Mucosa of stomach (tissue), 1 donor: Measurements from ENCODE around the gene SLC25A39.
A peak's percentile ranks its signal among the peaks of the same experiment; 100 is the strongest.

Experiments
- H3K27me3 ChIP-seq: one replicate; pipeline ENCODE4 v1.7.0; 2013; ENCODE audit warnings: mild to moderate bottlenecking, low read length; ENCODE audit not compliant: control insufficient read depth, insufficient read depth
- H3K36me3 ChIP-seq: one replicate; pipeline ENCODE4 v1.7.0; 2013; ENCODE audit warnings: low read length; ENCODE audit not compliant: control insufficient read depth, insufficient read depth
- H3K4me1 ChIP-seq: one replicate; pipeline ENCODE4 v1.7.0; 2013; ENCODE audit warnings: mild to moderate bottlenecking, low read length; ENCODE audit not compliant: control insufficient read depth, insufficient read depth
- H3K4me3 ChIP-seq: one replicate; pipeline ENCODE4 v1.7.0; 2013; ENCODE audit warnings: low read length
- H3K9ac ChIP-seq: one replicate; pipeline ENCODE4 v1.7.0; 2013; ENCODE audit warnings: mild to moderate bottlenecking, low read length, moderate library complexity
- H3K9me3 ChIP-seq: one replicate; pipeline ENCODE4 v1.7.0; 2013; ENCODE audit warnings: mild to moderate bottlenecking, low read length, moderate library complexity; ENCODE audit not compliant: control insufficient read depth
- donor health status: Pancreatic carcinoma.

Gene SLC25A39

GRCh38 chr17:44326861-44327444, 2.3 kb upstream of the SLC25A39 start:
- Histone ChIP-seq H3K36me3 (no peaks in the 10 kb centered on the region), H3K4me3 (no peak overlapping the region), H3K4me1 (peaks cover 17% of the 10 kb centered on the region), H3K27me3 (no peaks in the 10 kb centered on the region), H3K9ac (peak overlapping the region; percentile 28), H3K9me3 (no peaks in the 10 kb centered on the region)

GRCh38 chr17:44324092-44324570, 492 bp downstream of the SLC25A39 start:
- Histone ChIP-seq H3K9ac (peak overlapping the region; percentile 74), H3K27me3 (no peaks in the 10 kb centered on the region), H3K9me3 (no peaks in the 10 kb centered on the region), H3K36me3 (peaks cover 8% of the 10 kb centered on the region), H3K4me1 (peaks cover 12% of the 10 kb centered on the region), H3K4me3 (peak overlapping the region; percentile 84)

GRCh38 chr17:44323359-44324091, 1.1 kb downstream of the SLC25A39 start:
- no peaks in the 10 kb centered on the region for H3K27me3 ChIP-seq
- no peaks in the 10 kb centered on the region for H3K9me3 ChIP-seq
- H3K9ac ChIP-seq: peak overlapping the region; percentile 74
- H3K4me3 ChIP-seq: peak overlapping the region; percentile 84
- peaks cover 8% of the 10 kb centered on the region for H3K36me3 ChIP-seq
- peaks cover 12% of the 10 kb centered on the region for H3K4me1 ChIP-seq

GRCh38 chr17:44322236-44322895, 2.3 kb downstream of the SLC25A39 start:
- no peak overlapping the region for H3K9ac ChIP-seq
- peaks cover 8% of the 10 kb centered on the region for H3K36me3 ChIP-seq
- H3K4me3 ChIP-seq: no peak overlapping the region
- no peaks in the 10 kb centered on the region for H3K9me3 ChIP-seq
- H3K4me1 ChIP-seq: peaks cover 12% of the 10 kb centered on the region
- H3K27me3 ChIP-seq: peaks cover 5% of the 10 kb centered on the region

GRCh38 chr17:44321246-44322120, 3.1 kb downstream of the SLC25A39 start:
- H3K9me3 ChIP-seq: no peaks in the 10 kb centered on the region
- peaks cover 14% of the 10 kb centered on the region for H3K27me3 ChIP-seq
- H3K36me3 ChIP-seq: peaks cover 8% of the 10 kb centered on the region
- H3K4me3 ChIP-seq: no peak overlapping the region
- H3K4me1 ChIP-seq: peaks cover 10% of the 10 kb centered on the region
- no peak overlapping the region for H3K9ac ChIP-seq

- peaks cover 25% of the 10 kb centered on the region for H3K27me3 ChIP-seq
- H3K36me3 ChIP-seq: peaks cover 8% of the 10 kb centered on the region
- no peaks in the 10 kb centered on the region for H3K9me3 ChIP-seq
- H3K4me1 ChIP-seq: peaks cover 16% of the 10 kb centered on the region
- H3K9ac ChIP-seq: no peak overlapping the region
- no peak overlapping the region for H3K4me3 ChIP-seq
These were observed 4.6 kb downstream of the SLC25A39 start for GRCh38 chr17:44320066-44320465.

GRCh38 chr17:44318077-44318892, 6.3 kb downstream of the SLC25A39 start:
- Histone ChIP-seq H3K4me3 (no peak overlapping the region), H3K9me3 (no peaks in the 10 kb centered on the region), H3K27me3 (peaks cover 40% of the 10 kb centered on the region), H3K4me1 (peaks cover 11% of the 10 kb centered on the region), H3K9ac (no peak overlapping the region), H3K36me3 (peaks cover 8% of the 10 kb centered on the region)

- Histone ChIP-seq H3K36me3 (peaks cover 8% of the 10 kb centered on the region), H3K9me3 (no peaks in the 10 kb centered on the region), H3K4me3 (no peak overlapping the region), H3K4me1 (peaks cover 11% of the 10 kb centered on the region), H3K9ac (no peak overlapping the region), H3K27me3 (peaks cover 42% of the 10 kb centered on the region)
These were observed 7.1 kb downstream of the SLC25A39 start for GRCh38 chr17:44317545-44317944.

GRCh38 chr17:44315760-44316731, 8.6 kb downstream of the SLC25A39 start:
- peaks cover 6% of the 10 kb centered on the region for H3K36me3 ChIP-seq
- peaks cover 50% of the 10 kb centered on the region for H3K27me3 ChIP-seq
- no peaks in the 10 kb centered on the region for H3K9me3 ChIP-seq
- H3K9ac ChIP-seq: no peak overlapping the region
- H3K4me1 ChIP-seq: peaks cover 11% of the 10 kb centered on the region
- H3K4me3 ChIP-seq: no peak overlapping the region

GRCh38 chr17:44314869-44315661, 9.6 kb downstream of the SLC25A39 start:
- peaks cover 11% of the 10 kb centered on the region for H3K4me1 ChIP-seq
- no peak overlapping the region for H3K4me3 ChIP-seq
- no peaks in the 10 kb centered on the region for H3K9me3 ChIP-seq
- no peaks in the 10 kb centered on the region for H3K36me3 ChIP-seq
- peaks cover 54% of the 10 kb centered on the region for H3K27me3 ChIP-seq
- no peak overlapping the region for H3K9ac ChIP-seq
